GM18507 (cell line): ENCODE measurements around the gene MRPS2.

ENCODE experiments used
- DNase-seq: peaks from one replicate; pipeline ENCODE4 v3.0.0; 2011; ENCODE audit warnings: low read depth; ENCODE audit not compliant: insufficient read length; ENCODE audit errors: extremely low spot score
- FAIRE-seq: peaks from 2 replicates; lab custom pipeline; 2011; peaks lifted over from hg19 to GRCh38; lab: Jason Lieb, UNC

MRPS2 gene

GRCh38 chr9:135479469-135480052 is 20.9 kb upstream of the MRPS2 start, which contains the start of gene PPP1R26:
TSS of gene PPP1R26 (plus strand) at chr9:135479782. CDS start at chr9:135484511, 4,729 bp downstream.
- FAIRE-seq, result no peak
- no peak for DNase-seq

- DNase-seq (no peak), FAIRE-seq (peak; percentile 12)
Measured at GRCh38 chr9:135480071-135480939, 20.2 kb upstream of the MRPS2 start.

- no peak for FAIRE-seq
Measured at GRCh38 chr9:135480940-135481310, 19.6 kb upstream of the MRPS2 start.

GRCh38 chr9:135482015-135482754 is 18.3 kb upstream of the MRPS2 start:
- no peak for DNase-seq
- no peak for FAIRE-seq

More at GRCh38 chr9:135480940-135481310, 19.6 kb upstream of the MRPS2 start:
- DNase-seq, result no peak

GRCh38 chr9:135484460-135485277 is 15.8 kb upstream of the MRPS2 start:
- FAIRE-seq (no peak), DNase-seq (no peak)

GRCh38 chr9:135485385-135485784 is 15.1 kb upstream of the MRPS2 start:
- no peak for DNase-seq
- FAIRE-seq, result no peak

- DNase-seq (no peak), FAIRE-seq (no peak)
Measured at GRCh38 chr9:135485832-135486231, 14.7 kb upstream of the MRPS2 start.

GRCh38 chr9:135486267-135487065 is 14.0 kb upstream of the MRPS2 start:
- FAIRE-seq (no peak), DNase-seq (no peak)

GRCh38 chr9:135487281-135488012 is 13.0 kb upstream of the MRPS2 start:
- no peak for FAIRE-seq
- DNase-seq, result no peak

GRCh38 chr9:135488013-135488330 is 12.5 kb upstream of the MRPS2 start:
- no peak for FAIRE-seq
- no peak for DNase-seq

- DNase-seq (no peak), FAIRE-seq (no peak)
Measured at GRCh38 chr9:135488527-135488926, 12.0 kb upstream of the MRPS2 start.

- FAIRE-seq, result no peak
Measured at GRCh38 chr9:135489188-135489906, 11.1 kb upstream of the MRPS2 start.

GRCh38 chr9:135490166-135490870 is 10.2 kb upstream of the MRPS2 start:
- DNase-seq (no peak), FAIRE-seq (no peak)

More at GRCh38 chr9:135489188-135489906, 11.1 kb upstream of the MRPS2 start:
- no peak for DNase-seq

GRCh38 chr9:135490980-135491464 is 9.5 kb upstream of the MRPS2 start:
- DNase-seq (no peak), FAIRE-seq (no peak)

GRCh38 chr9:135491764-135492163 is 8.7 kb upstream of the MRPS2 start:
- FAIRE-seq (no peak), DNase-seq (no peak)

GRCh38 chr9:135492886-135493669 is 7.4 kb upstream of the MRPS2 start:
- DNase-seq, result no peak
- FAIRE-seq, result no peak
